AG10803 (cell line): Measurements from ENCODE around the gene AGBL1.

Experiments
- DNase-seq: peaks from one replicate; pipeline ENCODE4 v3.0.0; 2010; ENCODE audit warnings: low read depth
- H3K4me3 ChIP-seq: 2 replicates; pipeline ENCODE4 v1.5.1; 2011; ENCODE audit warnings: mild to moderate bottlenecking, low read length, control low read depth
- TF ChIP-seq, protein P1 (sequence below): conservative IDR thresholded peaks from 2 replicates; pipeline ENCODE4 v1.5.1; 2011; ENCODE audit warnings: mild to moderate bottlenecking, low read length, control low read depth, inconsistent platforms

The AGBL1 gene

DNA sequence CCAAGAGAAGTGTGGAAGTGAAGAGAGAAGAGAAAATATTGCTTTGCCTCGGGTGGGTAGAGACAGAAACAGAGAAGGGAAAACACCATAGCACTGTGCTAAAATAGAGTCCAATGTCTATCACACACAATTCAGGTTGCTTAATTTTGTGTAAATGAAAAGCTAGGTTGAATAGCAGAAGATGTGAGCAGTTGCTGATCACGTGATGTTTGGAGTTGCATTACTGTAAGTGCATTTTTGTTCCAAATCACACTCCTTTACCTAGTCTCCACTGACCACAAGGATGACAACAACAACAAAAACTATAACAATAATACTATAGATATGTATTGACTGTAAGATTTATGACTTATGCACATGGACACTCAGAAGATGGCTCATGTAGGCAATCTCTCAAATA lies 683.2 kb downstream of the AGBL1 start:
- no peak overlapping the region for H3K4me3 ChIP-seq
- DNase-seq = no peak
- TF ChIP-seq, protein P1, sequence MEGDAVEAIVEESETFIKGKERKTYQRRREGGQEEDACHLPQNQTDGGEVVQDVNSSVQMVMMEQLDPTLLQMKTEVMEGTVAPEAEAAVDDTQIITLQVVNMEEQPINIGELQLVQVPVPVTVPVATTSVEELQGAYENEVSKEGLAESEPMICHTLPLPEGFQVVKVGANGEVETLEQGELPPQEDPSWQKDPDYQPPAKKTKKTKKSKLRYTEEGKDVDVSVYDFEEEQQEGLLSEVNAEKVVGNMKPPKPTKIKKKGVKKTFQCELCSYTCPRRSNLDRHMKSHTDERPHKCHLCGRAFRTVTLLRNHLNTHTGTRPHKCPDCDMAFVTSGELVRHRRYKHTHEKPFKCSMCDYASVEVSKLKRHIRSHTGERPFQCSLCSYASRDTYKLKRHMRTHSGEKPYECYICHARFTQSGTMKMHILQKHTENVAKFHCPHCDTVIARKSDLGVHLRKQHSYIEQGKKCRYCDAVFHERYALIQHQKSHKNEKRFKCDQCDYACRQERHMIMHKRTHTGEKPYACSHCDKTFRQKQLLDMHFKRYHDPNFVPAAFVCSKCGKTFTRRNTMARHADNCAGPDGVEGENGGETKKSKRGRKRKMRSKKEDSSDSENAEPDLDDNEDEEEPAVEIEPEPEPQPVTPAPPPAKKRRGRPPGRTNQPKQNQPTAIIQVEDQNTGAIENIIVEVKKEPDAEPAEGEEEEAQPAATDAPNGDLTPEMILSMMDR = no peak

DNA sequence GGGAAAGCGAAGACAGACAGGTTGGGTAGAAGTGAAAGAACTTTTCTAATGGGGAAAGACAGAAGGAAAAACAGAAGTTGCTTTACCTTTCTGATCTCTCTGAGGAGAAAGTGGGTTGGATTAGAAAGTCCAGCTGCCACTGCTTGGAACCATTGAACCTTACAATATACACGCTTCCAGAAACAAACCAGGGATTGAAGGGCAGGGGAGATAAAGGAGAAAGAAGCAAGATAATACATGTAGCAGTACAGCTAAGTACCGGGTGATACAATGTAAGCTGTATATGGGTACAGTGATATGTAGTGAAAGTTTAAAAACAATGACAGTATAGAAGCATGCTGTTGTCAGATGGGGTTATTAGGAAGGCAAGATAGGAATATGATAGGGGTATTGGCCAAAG lies 684.4 kb downstream of the AGBL1 start:
- TF ChIP-seq, protein P1 = no peak
- no peak overlapping the region for H3K4me3 ChIP-seq
- no peak for DNase-seq

DNA sequence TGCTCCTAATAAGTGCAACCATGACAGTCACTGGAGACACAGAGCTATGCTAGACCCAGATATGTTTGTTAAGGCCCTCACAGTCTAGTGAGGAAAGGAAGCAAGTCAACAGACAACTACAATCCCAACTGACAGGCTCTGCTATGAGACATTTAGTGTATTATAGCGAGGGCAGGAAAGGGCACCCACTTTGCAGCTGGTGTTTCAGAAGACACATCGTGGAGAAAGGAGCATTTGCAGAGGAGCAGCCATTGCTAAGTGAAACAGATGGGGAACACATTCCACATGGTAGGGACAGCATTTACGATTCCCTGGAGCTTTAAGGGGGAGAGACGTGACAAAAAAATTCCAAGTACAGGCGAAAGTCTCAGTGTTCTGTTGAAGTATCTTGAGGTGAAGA lies 685.6 kb downstream of the AGBL1 start:
- H3K4me3 ChIP-seq = no peak overlapping the region
- DNase-seq = no peak
- TF ChIP-seq, protein P1 = no peak

- TF ChIP-seq, protein P1 = no peak
- no peak overlapping the region for H3K4me3 ChIP-seq
Measured at GRCh38 chr15:86772369-86773059, 692.8 kb downstream of the AGBL1 start.

DNA sequence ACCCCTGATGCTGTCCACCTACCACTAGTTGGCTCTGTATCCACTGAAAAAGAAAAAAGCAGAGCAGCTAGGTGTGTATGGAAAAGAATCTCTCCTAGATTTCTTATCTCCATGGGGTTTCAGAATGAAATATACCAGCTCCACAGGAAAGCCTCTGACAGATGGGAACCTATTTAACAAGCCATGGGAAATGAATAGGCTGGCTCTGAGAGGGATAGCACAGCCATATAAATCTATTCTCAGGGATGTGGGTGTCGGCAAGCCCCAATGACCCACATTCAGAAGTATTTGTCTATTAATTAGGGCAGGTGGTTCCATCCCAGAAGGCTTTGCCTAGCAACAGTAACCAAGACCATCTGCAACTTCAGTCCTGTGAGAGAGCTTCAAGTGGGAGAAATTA lies 694.1 kb downstream of the AGBL1 start:
- no peak for DNase-seq
- TF ChIP-seq, protein P1 = no peak

More at GRCh38 chr15:86772369-86773059, 692.8 kb downstream of the AGBL1 start:
- DNase-seq = no peak

GRCh38 chr15:86776145-86776544 lies 696.5 kb downstream of the AGBL1 start:
- no peak for DNase-seq
- TF ChIP-seq, protein P1 = no peak
- no peak overlapping the region for H3K4me3 ChIP-seq

More for the DNA sequence above, 694.1 kb downstream of the AGBL1 start:
- no peak overlapping the region for H3K4me3 ChIP-seq

DNA sequence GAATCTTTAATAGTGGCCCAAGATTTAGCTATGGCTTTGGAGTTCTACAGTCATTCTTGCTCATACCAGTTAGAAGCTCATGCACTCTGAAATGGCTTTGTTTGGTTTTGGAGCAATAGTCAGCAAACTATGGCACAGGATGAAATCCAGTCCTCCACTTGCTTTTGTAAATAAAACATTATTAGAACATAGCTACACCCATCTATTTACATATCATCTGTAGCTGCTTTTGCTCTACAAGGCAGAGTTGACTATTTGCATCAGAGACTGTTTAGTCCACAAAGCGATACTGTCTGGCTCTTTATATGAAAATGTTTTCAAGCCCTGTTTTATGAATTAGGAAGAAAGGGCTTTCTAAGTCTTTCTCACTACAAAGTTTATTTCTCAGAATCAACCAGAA lies 716.9 kb downstream of the AGBL1 start:
- H3K4me3 ChIP-seq = no peak overlapping the region
- TF ChIP-seq, protein P1 = no peak
- no peak for DNase-seq
